Tibial nerve (tissue), 4 donors: ENCODE results near the gene LTB4R2. TPM values are rescaled to one million over a fixed set of nuclear protein-coding genes. Genes with fewer than 3 reads are reported as not detected.
A peak's percentile ranks its signal among the peaks of the same experiment; 100 is the strongest.

Experiments
- DNase-seq, 2 donors: peaks; one replicate each; pipeline ENCODE4 v3.0.0-alpha.2; 2019; ENCODE audit warnings: low spot score in 2 of 2
- H3K27ac ChIP-seq, 4 donors: fragments of 200-600 bp; sonication (generic) in 3 of 4; one replicate each; pipeline ENCODE4 v1.5.1; 2017 to 2019; ENCODE audit warnings: mild to moderate bottlenecking in 1 of 4
- H3K27me3 ChIP-seq, 2 donors: fragments of 200-600 bp; sonication (generic) in 1 of 2; one replicate each; pipeline versions ENCODE4 v1.5.1 to v1.6.0; 2017 to 2019
- H3K36me3 ChIP-seq, 3 donors: fragments of 200-600 bp; sonication (generic); one replicate each; pipeline ENCODE4 v1.5.1; 2018 to 2019
- H3K4me1 ChIP-seq, 4 donors: fragments of 200-600 bp; sonication (generic) in 3 of 4; one replicate each; pipeline ENCODE4 v1.5.1; 2017 to 2019
- H3K4me3 ChIP-seq, 4 donors: fragments of 200-600 bp; sonication (generic) in 3 of 4; one replicate each; pipeline ENCODE4 v1.5.1; 2017 to 2019; ENCODE audit warnings: mild to moderate bottlenecking in 1 of 4, moderate library complexity in 1 of 4
- H3K9me3 ChIP-seq, 4 donors: fragments of 200-600 bp; sonication (generic) in 3 of 4; one replicate each; pipeline ENCODE4 v1.5.1; 2017 to 2019
- CTCF ChIP-seq, 5 experiments: fragments of 200-600 bp in 3 of 5; fragments of 450-650 bp in 2 of 5; sonication (generic) in 3 of 5; IDR thresholded peaks; one replicate each; pipeline ENCODE4 v1.5.1; 2016 to 2019; ENCODE audit warnings: antibody characterized with exemption in 5 of 5, mild to moderate bottlenecking in 3 of 5, moderate library complexity in 2 of 5
- EP300 ChIP-seq, 2 donors: sonication (generic); formaldehyde crosslinking; IDR thresholded peaks; one replicate each; pipeline ENCODE4 v1.6.1; 2017; ENCODE audit warnings: antibody characterized with exemption in 2 of 2, mild to moderate bottlenecking in 1 of 2
- POLR2A ChIP-seq, 2 donors: fragments of 450-650 bp; IDR thresholded peaks; one replicate each; pipeline ENCODE4 v1.6.1; 2017; ENCODE audit warnings: antibody characterized with exemption in 2 of 2, mild to moderate bottlenecking in 2 of 2, moderate library complexity in 2 of 2
- WGBS, 2 donors: methylation state at CpG; one replicate each; pipeline ENCODE4 v1.1.5; 2018; 5-methylcytosine and 5-hydroxymethylcytosine counted together
- total RNA-seq, 4 donors: library from RNA; depleted of rRNA; stranded (reverse); fragments of >200 nt; gene quantifications; one replicate each; pipeline ENCODE4 v1.1.0, GENCODE V29; 2016

The LTB4R2 gene
- total RNA-seq, 4 donors from 2014 or later = 15.5 to 31.5 (median 20.2) TPM

GRCh38 chr14:24312736-24313507 lies 3.0 kb downstream of the LTB4R2 start:
- WGBS, 2 donors = 56 to 58% methylated on average over 9 of the region's 9 CpGs
- Histone ChIP-seq H3K27ac (peak overlapping the region in 3 of 4 donors; percentile 79 to 90 (median 80)), H3K27me3 (peaks cover 0 to 13% of the 10 kb centered on the region in 2 donors), H3K9me3 (no peaks in the 10 kb centered on the region), H3K4me1 (peaks cover 0 to 82% (median 34%) of the 10 kb centered on the region in 4 donors), H3K36me3 (peaks cover 0 to 3% (median 0%) of the 10 kb centered on the region in 3 donors), H3K4me3 (no peak overlapping the region)
- TF ChIP-seq EP300 (IDR thresholded peaks at IDR 0.05) = peak; percentile 16 to 73
- TF ChIP-seq CTCF (IDR thresholded peaks at IDR 0.05) = no peak
- TF ChIP-seq POLR2A (IDR thresholded peaks at IDR 0.05) = no peak
- no peak for DNase-seq

- H3K36me3 ChIP-seq = no peaks in the 10 kb centered on the region
- TF ChIP-seq EP300 (IDR thresholded peaks at IDR 0.05) = no peak
- no peak for TF ChIP-seq POLR2A (IDR thresholded peaks at IDR 0.05)
- no peak for TF ChIP-seq CTCF (IDR thresholded peaks at IDR 0.05)
- DNase-seq = no peak
- WGBS, 2 donors = 63 to 82% methylated on average over 2 of the region's 2 CpGs
- H3K9me3 ChIP-seq = no peaks in the 10 kb centered on the region
- peaks cover 0 to 74% (median 34%) of the 10 kb centered on the region in 4 donors for H3K4me1 ChIP-seq
- peak overlapping the region in 2 of 4 donors; percentile 48 to 79 for H3K27ac ChIP-seq
- H3K27me3 ChIP-seq = peaks cover 0 to 16% of the 10 kb centered on the region in 2 donors
- no peak overlapping the region for H3K4me3 ChIP-seq
Observed at GRCh38 chr14:24313913-24314312, 4.0 kb downstream of the LTB4R2 start.

- Histone ChIP-seq H3K27me3 (peaks cover 0 to 20% of the 10 kb centered on the region in 2 donors), H3K27ac (peak overlapping the region in 2 of 4 donors; percentile 32 to 79), H3K4me1 (peaks cover 0 to 71% (median 33%) of the 10 kb centered on the region in 4 donors), H3K36me3 (no peaks in the 10 kb centered on the region), H3K9me3 (no peaks in the 10 kb centered on the region), H3K4me3 (no peak overlapping the region)
- WGBS, 2 donors = 66 to 76% methylated on average over 5 of the region's 5 CpGs
- DNase-seq = no peak
- TF ChIP-seq POLR2A (IDR thresholded peaks at IDR 0.05) = no peak
Observed at GRCh38 chr14:24314377-24315193, 4.6 kb downstream of the LTB4R2 start.

- no peak for DNase-seq
- H3K9me3 ChIP-seq = no peaks in the 10 kb centered on the region
- H3K27ac ChIP-seq = peak overlapping the region in 1 of 4 donors; percentile 79
- peaks cover 0 to 22% of the 10 kb centered on the region in 2 donors for H3K27me3 ChIP-seq
- peaks cover 0 to 63% (median 27%) of the 10 kb centered on the region in 4 donors for H3K4me1 ChIP-seq
- no peak overlapping the region for H3K4me3 ChIP-seq
- TF ChIP-seq EP300 (IDR thresholded peaks at IDR 0.05) = no peak
- no peak for TF ChIP-seq CTCF (IDR thresholded peaks at IDR 0.05)
- TF ChIP-seq POLR2A (IDR thresholded peaks at IDR 0.05) = no peak
- no peaks in the 10 kb centered on the region for H3K36me3 ChIP-seq
- WGBS, 2 donors = 78 to 83% methylated on average over 10 of the region's 10 CpGs
Observed at GRCh38 chr14:24315243-24315806, 5.4 kb downstream of the LTB4R2 start.

- Histone ChIP-seq H3K9me3 (no peaks in the 10 kb centered on the region), H3K4me3 (no peak overlapping the region), H3K4me1 (peaks cover 0 to 57% (median 22%) of the 10 kb centered on the region in 4 donors), H3K27ac (peak overlapping the region in 1 of 4 donors; percentile 47), H3K27me3 (peaks cover 0 to 27% of the 10 kb centered on the region in 2 donors), H3K36me3 (no peaks in the 10 kb centered on the region)
- 48 to 58% methylated on average over 41 to 63 of the region's 70 CpGs for WGBS, 2 donors
- DNase-seq = no peak
- peak in 3 of 5 experiments; percentile 6 to 44 (median 23) for TF ChIP-seq CTCF (IDR thresholded peaks at IDR 0.05)
- no peak for TF ChIP-seq POLR2A (IDR thresholded peaks at IDR 0.05)
Observed at GRCh38 chr14:24315807-24316596, 6.1 kb downstream of the LTB4R2 start.
